ENCODE results near the gene HSPB9.

DNA sequence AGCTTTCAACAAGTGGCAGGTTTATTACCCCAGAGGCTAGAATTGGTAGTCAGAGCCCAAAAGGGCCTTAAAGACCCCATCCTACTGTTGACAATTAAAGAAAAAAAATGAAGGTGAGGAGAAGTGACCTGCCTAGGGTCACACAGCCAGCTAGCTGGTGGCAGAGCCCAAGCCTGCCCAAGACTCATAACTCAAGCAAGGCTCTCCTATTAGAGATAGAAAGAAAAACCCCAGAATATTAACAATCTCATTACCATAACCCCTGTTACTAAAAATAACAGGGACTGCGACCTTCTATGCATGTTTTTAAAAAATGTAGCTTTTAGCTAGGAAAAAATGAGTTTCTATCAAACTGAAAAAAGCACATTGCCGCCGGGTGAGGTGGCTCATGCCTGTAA is 14.0 kb downstream of the HSPB9 start:
- TF ChIP-seq, protein P1, sequence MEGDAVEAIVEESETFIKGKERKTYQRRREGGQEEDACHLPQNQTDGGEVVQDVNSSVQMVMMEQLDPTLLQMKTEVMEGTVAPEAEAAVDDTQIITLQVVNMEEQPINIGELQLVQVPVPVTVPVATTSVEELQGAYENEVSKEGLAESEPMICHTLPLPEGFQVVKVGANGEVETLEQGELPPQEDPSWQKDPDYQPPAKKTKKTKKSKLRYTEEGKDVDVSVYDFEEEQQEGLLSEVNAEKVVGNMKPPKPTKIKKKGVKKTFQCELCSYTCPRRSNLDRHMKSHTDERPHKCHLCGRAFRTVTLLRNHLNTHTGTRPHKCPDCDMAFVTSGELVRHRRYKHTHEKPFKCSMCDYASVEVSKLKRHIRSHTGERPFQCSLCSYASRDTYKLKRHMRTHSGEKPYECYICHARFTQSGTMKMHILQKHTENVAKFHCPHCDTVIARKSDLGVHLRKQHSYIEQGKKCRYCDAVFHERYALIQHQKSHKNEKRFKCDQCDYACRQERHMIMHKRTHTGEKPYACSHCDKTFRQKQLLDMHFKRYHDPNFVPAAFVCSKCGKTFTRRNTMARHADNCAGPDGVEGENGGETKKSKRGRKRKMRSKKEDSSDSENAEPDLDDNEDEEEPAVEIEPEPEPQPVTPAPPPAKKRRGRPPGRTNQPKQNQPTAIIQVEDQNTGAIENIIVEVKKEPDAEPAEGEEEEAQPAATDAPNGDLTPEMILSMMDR (IDR thresholded peaks at IDR 0.05) = no peak
- TF ChIP-seq POLR2A (IDR thresholded peaks at IDR 0.05) = no peak
- TF ChIP-seq POLR2AphosphoS5 (IDR thresholded peaks at IDR 0.05; ENCODE audit: insufficient read depth in 1 of 2, low read depth in 1 of 2) = no peak

All from vagina (tissue), 2 donors.